Measurements from ENCODE around the gene NEU4. TPM values are rescaled to one million over a fixed set of nuclear protein-coding genes. Genes with fewer than 3 reads are reported as not detected.
"Not testable (repeated sequence)": the region's sequence is repeated elsewhere in the genome, so short reads cannot be mapped to it uniquely, and the experiment has no call there.

NEU4 gene
- total RNA-seq, 1 experiment from 2014 or later, result not detected

DNA sequence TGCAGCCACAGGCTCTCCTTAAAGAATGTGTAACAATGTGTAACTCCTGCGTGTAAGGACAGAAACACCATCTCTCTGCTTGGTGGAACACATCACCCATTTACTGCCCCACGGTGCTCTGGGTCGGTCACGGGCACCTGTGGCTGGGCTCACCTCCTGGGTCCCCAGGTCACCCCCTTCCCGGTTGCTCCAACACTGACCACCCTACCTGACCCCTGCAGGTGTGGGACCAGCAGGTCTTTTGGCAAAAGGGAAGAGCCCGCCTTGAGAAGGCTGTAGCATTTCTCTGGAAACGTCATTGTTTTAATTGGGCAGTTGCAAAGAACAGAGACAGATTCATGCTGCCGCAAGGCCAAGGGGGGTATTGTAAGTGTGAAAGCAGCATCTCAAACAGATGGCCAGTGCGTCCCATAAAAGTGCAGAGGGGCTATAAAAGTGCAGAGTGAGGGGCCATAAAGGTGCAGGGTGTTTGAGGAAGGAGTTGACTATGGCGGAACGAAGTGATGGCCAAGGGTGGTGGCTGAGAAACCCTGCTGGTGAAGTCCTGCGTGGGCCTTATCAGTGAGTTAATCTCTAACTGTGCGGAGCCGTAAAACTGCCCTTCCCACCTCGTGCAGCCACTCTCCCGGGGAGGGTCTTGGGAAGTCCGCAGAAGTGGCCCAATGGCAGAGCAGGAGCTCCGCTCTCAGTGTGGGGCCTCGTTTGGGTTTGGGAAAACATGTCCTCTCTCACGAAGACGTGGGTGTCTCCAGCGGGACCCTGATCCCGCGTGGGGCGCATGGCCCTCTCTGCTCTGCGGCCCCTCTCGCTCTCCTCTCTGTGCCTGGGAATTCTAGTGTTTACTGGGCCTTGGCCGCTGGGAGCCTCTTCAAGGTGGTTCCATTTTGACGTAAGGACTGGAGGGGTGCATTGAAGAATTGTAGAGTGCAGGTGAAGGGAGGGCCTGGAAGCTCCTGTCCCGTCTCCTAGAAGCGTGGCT is 13.7 kb upstream of the NEU4 start:
- no peak for DNase-seq (ENCODE audit: low read depth, low spot score)
- in situ Hi-C loops (cut with HindIII; ENCODE audit: low pct_unique_long_range_greater_than_20kb, low sequenced_read_pairs), result no loop called here

DNA sequence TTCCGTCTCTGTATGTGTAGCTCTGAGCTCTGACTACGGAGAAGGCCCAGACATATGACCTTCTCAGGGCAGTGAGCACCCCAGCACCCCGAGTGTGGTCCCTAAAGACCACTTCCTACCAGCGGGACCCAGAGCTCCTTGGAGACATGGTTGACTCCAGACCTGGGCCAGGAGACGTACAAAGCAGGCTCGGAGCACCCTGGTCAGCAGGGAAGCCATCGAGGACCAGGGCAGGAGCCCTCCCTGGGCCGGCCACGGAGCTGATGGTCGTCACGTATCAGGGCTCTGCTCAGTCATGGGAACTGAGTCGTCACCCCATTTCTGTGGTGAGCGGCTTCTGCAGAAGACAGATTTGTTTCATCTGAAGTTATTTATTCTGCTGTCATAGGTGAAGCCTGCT is 12.8 kb upstream of the NEU4 start:
- in situ Hi-C loops (cut with HindIII; ENCODE audit: low pct_unique_long_range_greater_than_20kb, low sequenced_read_pairs), result no loop called here
- no peak for DNase-seq (ENCODE audit: low read depth, low spot score)

DNA sequence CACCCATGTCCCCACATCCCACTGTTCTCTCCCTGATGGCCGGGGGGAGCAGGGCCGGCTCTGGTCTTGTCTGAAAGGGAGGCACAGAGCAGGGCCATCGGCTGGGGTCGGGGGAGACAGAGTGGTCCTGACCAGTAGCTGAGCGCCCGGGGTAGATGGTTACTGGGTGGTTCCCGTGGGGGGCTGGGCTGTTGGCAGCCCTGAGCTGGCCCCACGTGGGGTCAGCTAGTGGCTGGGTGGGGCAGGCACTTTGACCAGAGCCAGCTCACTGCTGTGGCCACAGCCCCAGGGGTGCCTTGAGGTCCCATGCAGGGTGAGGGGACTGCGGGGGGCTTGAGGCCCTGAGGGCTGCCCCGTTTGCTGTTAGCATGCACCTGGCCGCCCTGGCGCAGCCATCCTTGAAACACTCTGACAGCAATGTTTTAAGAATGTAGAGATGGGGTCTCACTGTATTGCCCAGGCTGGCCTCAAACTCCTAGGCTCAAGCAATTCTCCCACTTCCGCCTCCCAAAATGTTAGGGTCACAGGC is 12.3 kb upstream of the NEU4 start:
- DNase-seq (ENCODE audit: low read depth, low spot score), result no peak

DNA sequence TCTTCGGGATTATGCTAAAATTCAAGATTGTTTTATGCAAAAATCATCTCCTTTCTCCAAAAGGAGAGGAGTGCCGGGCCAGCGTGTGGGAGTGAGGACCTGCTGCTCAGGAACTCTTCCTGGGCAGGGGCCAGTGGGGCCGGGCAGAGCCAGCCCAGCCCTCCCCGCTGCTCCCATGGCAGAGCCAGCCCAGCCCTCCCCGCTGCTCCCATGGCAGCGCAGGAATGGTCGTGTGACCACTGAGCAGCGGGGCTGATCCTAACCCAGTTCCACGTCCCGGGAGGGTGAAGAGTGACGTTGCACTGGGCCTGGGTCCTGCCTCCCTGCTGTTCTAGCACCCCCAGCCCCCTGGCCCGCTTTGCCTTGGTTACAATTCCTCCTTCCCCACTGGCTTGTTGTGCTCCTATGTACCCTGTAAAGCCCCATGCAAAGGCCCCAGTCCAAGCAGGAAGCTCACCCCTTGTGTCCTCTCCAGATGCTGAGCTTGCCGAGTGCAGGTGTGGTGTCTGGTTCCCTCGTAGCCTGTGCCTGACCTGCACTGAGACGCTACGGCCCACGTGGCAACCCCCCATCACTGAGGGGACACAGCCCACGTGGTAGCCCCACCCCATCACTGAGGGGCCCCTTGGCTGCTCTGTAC is 11.4 kb upstream of the NEU4 start:
- DNase-seq (ENCODE audit: low read depth, low spot score), result no peak
- in situ Hi-C loops (cut with HindIII; ENCODE audit: low pct_unique_long_range_greater_than_20kb, low sequenced_read_pairs), result no loop called here

More for the DNA sequence above, 12.3 kb upstream of the NEU4 start:
- in situ Hi-C loops (cut with HindIII; ENCODE audit: low pct_unique_long_range_greater_than_20kb, low sequenced_read_pairs), result no loop called here

DNA sequence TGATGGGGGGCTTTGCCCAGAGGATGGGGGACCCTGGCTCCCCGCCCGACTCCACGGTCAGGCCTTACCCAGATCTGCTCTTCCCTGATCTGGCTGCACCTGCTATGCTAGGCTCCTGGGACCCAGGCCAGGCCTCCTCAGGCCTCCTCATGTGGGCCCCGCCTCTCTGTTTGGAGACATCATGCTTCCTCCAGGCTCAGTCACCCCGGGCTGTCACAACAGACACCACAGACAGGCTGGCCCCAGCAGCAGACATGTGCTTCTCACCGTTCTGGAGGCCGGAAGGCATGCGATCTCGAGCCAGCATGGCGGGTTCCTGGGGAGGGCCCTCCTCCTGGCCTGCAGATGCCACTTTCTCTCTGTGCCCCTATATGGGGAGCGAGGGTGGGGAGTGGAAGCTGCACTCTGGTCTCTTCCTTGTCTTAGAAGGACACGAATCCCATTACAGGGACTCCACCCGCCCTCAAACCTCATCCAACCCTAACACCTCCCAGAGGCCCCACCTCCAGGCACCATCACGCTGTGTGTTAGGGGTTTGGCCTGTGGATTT is 10.8 kb upstream of the NEU4 start:
- in situ Hi-C loops (cut with HindIII; ENCODE audit: low pct_unique_long_range_greater_than_20kb, low sequenced_read_pairs), result no loop called here
- DNase-seq (ENCODE audit: low read depth, low spot score), result no peak

DNA sequence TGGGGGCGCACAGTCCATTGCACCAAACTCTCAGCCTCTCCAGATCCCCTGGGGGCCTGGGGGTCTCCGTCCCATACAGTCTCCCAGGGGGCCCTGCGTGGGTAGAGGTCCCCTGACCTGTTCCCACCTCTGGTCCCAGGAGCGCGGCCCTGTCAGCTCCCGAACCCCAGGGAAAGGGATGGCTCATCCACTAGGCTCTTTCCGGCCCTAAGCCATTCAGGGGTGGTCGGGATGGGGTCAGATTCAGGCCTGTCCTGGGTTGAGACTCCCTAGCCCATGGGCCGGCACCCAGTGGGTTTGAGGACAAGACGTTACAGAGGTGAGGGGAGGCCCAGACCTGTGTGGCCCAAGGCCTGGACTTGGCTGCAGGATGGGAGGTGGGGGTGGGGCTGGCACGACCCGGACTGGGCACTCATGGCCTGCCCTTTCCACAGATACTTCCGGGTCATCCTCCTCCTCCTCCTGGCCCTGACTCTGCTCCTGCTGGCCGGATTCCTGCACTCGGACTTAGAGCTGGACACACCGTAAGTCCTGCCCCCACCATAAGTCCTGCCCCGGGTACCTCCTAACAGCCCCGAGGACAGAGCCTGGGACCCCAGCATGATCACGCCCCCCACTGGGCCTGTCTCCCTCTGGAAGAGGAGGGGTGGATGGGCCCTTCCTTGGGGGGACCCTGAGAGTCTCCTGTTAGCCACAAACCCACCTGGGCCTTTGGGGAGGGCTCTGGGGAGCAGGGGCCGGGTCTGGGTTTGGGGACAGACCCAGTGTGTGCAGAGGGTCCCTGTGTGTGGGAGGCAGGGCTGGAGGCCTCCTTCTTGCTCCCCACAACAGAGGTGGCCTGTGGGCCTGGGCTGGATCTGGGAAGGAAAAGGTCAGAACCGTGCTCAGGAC is 10.1 kb upstream of the NEU4 start:
- in situ Hi-C loops (cut with HindIII; ENCODE audit: low pct_unique_long_range_greater_than_20kb, low sequenced_read_pairs), result no loop called here
- no peak for DNase-seq (ENCODE audit: low read depth, low spot score)

DNA sequence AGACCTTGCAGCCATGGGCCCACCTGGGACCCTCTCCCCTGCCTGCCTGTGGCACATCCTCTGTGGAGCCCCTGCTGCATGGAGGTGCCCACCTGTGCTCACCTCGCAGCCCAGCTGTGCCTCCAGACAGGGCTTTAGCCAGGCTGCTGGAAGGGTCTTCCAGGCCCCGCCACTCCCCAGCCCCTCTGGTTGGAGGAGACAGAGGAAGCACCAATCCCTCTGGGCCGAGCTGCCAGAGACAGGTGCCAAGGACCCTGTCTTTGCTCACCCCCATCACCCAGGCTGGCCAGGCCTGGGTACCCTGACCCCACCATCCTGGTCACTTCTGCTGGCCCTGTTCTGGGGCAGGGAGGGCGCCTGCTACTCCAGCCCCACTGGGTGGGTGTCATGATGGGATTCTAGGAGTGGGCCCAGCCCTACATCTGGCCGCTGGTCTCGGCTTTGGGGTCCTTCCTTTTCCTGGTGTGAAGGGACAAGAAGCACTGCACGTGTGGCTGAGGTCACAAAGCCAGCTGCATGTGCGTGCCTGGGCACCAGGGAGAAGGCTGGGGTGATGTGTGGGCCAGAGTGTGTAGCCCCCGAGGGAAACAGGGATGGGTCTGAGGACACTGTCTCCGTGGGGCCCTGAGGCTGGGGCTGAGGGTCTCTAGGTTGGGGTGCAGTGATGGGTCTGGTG is 9.3 kb upstream of the NEU4 start:
- no peak for DNase-seq (ENCODE audit: low read depth, low spot score)
- in situ Hi-C loops (cut with HindIII; ENCODE audit: low pct_unique_long_range_greater_than_20kb, low sequenced_read_pairs), result no loop called here

DNA sequence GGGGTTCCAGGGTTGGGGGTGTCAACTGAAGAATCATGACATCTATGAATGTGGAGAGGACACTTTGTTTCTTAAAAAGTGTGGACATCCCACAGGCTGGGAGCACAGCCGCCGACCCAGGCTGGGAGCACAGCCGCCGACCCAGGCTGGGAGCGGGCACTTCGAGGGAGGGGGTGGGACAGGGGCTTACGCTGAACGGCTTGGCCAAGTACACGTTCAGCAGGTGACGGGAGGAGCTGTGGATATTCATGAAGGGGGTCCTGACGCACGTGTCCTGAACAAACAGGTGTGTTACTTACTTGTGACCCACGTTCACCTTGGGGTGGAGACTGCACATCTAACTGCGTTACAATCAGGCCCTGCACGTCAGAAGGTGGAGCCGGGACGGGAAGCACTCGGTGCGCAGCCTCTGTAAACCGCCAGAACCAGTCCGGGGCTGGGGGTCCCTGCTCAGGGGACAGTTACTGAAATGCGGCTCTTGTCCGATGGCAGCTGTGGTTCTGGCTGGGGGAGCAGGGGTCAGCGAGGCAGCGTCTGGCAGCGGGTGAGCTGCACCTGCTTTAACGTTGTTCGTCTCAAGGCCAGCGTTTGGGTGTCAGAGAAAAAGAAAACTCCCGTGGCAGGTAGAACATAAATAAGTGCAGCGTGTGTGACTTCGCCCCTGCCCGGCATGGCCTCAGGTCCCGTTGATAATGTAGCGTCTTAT is 8.6 kb upstream of the NEU4 start:
- in situ Hi-C loops (cut with HindIII; ENCODE audit: low pct_unique_long_range_greater_than_20kb, low sequenced_read_pairs); DNase-seq (ENCODE audit: low read depth, low spot score): not testable (repeated sequence)

DNA sequence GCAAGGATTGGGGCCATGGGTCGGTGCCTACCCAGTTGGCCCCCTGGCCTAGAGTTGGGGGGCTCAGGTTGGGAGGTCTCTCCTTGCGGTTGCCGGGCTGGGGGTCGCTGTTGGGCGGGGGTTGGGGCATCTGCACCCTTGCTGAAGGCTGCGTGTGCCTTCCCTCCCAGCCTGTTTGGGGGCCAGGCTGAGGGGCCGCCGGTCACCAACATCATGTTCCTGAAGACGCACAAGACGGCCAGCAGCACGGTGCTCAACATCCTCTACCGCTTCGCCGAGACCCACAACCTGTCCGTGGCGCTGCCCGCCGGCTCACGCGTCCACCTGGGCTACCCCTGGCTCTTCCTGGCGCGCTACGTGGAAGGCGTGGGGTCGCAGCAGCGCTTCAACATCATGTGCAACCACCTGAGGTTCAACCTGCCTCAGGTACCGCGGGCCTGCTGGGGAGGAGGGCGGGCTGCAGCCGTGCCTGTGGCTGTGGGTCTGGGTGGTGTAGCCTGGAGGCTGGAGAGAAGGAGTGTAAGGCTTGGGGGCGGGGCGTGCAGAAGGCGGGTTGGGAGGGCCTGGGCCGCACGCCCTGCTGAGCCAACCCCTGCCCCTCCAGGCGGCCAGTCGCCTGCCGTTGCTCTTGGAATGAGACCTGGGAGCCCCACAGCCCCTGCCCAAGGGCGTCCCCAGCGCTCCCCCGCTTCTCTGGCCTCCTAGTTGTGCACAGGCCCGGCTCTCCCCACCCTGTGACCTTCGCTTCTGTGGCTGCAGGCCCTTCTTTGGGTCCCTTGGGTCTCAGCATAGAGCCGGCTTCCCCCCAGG is 7.2 kb upstream of the NEU4 start:
- no peak for DNase-seq (ENCODE audit: low read depth, low spot score)
- in situ Hi-C loops (cut with HindIII; ENCODE audit: low pct_unique_long_range_greater_than_20kb, low sequenced_read_pairs), result no loop called here

DNA sequence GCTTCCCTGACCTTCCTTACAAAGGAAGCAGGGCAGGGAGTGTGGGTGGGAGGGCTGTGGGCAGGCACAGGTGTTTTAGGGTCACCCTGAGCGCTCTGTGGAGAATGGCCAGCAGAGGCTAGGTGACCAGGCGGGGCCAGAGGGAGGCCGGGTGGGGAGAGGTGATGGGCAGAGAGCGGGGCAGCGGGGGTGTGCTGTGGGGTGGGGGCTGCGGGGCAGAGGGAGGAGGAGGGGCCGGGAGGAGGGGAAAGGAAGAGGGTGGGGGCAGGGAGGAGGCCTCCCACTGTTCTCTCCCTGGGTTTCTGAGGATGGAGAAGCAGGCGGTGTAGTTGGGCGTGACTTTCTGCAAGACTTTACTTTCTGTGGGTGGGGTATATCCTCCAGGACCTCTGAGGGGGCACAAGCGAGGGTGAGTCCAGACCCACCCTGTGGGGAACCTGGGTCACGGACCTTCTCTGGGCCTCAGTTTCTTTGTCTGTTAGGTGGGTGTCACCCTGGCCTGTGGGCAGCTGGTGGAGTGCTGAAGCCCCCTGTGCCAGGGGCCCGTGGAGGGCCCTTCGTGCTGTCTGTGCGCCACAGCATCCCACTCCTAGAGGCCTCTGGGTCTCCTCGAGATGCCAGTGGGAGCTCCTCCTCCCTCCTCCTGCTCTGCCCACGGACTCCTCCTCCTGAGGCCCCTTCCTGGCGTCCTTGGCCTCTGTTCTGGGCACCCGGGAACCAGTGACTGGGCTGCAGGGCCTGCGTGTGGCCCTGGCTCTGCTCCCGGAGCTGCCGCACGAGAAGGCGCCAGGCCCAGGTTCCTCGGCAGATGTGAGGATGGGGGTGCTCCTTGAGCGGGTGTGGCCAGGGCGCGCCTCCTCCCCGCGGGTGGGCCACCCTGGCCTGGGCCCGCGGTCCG is 6.3 kb upstream of the NEU4 start:
- no peak for DNase-seq (ENCODE audit: low read depth, low spot score)
- in situ Hi-C loops (cut with HindIII; ENCODE audit: low pct_unique_long_range_greater_than_20kb, low sequenced_read_pairs), result no loop called here

DNA sequence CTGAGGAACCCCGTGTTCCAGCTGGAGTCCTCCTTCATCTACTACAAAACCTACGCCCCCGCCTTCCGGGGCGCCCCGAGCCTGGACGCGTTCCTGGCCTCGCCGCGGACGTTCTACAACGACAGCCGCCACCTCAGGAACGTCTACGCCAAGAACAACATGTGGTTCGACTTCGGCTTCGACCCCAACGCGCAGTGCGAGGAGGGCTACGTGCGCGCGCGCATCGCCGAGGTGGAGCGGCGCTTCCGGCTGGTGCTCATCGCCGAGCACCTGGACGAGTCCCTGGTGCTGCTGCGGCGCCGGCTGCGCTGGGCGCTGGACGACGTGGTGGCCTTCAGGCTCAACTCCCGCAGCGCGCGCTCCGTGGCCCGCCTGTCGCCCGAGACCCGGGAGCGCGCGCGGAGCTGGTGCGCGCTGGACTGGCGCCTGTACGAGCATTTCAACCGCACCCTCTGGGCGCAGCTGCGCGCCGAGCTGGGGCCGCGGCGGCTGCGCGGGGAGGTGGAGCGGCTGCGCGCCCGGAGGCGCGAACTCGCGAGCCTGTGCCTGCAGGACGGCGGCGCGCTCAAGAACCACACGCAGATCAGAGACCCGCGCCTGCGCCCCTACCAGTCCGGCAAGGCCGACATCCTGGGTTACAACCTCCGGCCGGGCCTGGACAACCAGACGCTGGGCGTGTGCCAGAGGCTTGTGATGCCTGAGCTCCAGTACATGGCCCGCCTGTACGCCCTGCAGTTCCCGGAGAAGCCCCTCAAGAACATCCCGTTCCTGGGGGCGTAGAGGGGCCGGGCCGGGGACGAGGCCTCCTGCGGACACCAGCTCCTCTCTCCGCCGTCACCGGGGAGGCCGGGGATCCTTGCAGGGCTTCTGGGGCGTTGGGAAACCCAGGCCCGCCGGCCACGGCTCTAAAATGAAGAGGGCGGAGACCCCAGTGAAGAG is 5.3 kb upstream of the NEU4 start:
- no peak for DNase-seq (ENCODE audit: low read depth, low spot score)
- in situ Hi-C loops (cut with HindIII; ENCODE audit: low pct_unique_long_range_greater_than_20kb, low sequenced_read_pairs), result no loop called here

DNA sequence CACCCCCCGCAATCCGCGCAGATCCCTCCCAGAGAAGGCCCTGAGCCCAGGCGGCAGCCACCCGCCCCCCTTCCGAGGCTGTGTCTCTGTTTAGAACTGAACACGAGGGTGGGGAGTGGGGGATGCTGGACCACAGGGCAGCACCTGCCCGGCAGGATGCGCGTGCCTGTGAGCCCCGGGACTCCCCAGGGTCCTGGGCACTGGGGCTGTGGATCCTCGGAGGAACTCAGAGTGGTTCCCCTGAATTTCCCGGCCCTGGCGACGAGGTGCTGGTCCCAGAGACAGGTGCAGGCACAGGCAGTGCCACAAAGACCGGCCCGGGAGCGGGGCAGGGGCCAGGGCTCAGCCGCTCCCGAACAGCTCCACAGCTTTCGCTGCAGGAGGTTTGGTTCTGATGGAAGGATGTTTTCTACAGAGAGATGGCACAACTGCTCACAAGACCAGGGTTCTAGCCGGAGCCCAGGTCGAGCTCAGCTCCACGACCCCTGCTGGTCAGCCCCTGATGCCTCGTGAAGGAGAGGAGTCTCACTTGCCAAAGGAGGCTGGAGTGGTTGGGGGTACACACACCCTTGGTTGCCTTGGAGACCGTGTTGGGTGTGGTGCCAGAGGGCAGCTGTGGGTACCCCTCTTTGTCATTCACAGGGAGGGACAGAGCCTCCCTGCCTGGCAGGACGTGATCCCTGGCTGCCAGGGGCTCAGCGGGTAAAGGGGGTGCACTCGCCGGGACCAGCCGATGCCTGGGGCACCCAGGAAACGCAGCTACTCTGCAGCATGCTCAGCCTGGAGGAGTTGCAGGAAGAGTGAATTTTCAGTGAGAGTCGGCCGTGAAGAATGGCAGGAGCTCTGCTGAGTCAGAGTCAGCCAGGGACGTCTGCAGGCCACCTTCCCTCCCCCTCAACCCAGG is 4.4 kb upstream of the NEU4 start:
- in situ Hi-C loops (cut with HindIII; ENCODE audit: low pct_unique_long_range_greater_than_20kb, low sequenced_read_pairs), result no loop called here
- DNase-seq (ENCODE audit: low read depth, low spot score), result no peak

DNA sequence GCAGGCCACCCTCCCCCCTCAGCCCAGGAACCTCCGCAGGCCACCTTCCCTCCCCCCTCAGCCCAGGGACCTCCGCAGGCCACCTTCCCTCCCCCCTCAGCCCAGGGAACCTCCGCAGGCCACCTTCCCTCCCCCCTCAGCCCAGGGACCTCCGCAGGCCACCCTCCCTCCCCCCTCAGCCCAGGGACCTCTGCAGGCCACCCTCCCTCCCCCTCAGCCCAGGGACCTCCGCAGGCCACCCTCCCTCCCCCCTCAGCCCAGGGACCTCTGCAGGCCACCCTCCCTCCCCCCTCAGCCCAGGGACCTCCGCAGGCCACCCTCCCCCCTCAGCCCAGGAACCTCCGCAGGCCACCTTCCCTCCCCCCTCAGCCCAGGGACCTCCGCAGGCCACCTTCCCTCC is 2.8 kb upstream of the NEU4 start:
- DNase-seq (ENCODE audit: low read depth, low spot score); in situ Hi-C loops (cut with HindIII; ENCODE audit: low pct_unique_long_range_greater_than_20kb, low sequenced_read_pairs): not testable (repeated sequence)

All from SK-MEL-5 (cell line).